SK-N-SH treated with all-trans-retinoic acid at 6 μM for 48 hours (cell line): ENCODE measurements around the gene SPG11.

Source experiments
- BACH2 ChIP-seq: fragments of 250-450 bp; sonication (Bioruptor Pico); IDR thresholded peaks from 2 replicates; pipeline ENCODE4 v1.9.0; 2021; ENCODE audit warnings: mild to moderate bottlenecking, borderline replicate concordance
- OSR1 ChIP-seq: fragments of 250-450 bp; sonication (Bioruptor Pico); IDR thresholded peaks from 2 replicates; pipeline ENCODE4 v1.8.0; 2022; ENCODE audit warnings: moderate library complexity, mild to moderate bottlenecking, inconsistent platforms
- RARB ChIP-seq: fragments of 250-450 bp; sonication (Bioruptor Pico); IDR thresholded peaks from 2 replicates; pipeline ENCODE4 v1.8.0; 2021; ENCODE audit warnings: mild to moderate bottlenecking, moderate library complexity
- SNAI2 ChIP-seq: fragments of 250-450 bp; sonication (Bioruptor Pico); IDR thresholded peaks from 2 replicates; pipeline ENCODE4 v1.5.0; 2020; ENCODE audit warnings: mild to moderate bottlenecking, moderate library complexity
- ZC3H10 ChIP-seq: fragments of 250-450 bp; sonication (Bioruptor Pico); IDR thresholded peaks from 2 replicates; pipeline ENCODE4 v1.5.1; 2021; ENCODE audit warnings: mild to moderate bottlenecking, moderate library complexity
- ZFP3 ChIP-seq: fragments of 250-450 bp; sonication (Bioruptor Pico); IDR thresholded peaks from 2 replicates; pipeline ENCODE4 v1.5.0; 2020; ENCODE audit warnings: mild to moderate bottlenecking, moderate library complexity

DNA sequence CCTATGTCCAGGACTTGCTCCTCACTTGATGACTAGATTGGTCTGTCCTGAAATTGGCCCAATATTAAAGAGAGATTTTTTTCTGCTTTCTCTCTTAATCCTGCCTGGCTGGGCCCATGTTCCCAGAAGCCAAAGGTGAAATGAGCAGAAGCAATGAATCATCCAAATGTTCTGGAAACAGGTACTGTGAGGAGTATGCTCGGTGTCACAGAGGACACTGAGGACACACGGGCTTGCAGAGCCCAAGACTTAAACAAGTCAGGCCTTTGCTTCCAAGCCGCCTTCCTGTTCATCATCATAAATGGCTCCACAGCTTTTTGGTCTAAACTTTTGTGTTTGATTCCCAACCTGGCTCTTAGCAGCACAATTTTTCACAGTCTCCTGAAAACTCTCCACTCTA, 95.1 kb downstream of the SPG11 start:
- TF ChIP-seq BACH2 (CRISPR knock-in tag) (no peak), OSR1 (CRISPR knock-in tag) (no peak), ZFP3 (CRISPR knock-in tag) (no peak), SNAI2 (CRISPR knock-in tag) (no peak), RARB (CRISPR knock-in tag) (no peak), ZC3H10 (CRISPR knock-in tag) (no peak)
